Activated CD4-positive, alpha-beta memory T cell treated with anti-CD3 and anti-CD28 coated beads, Interleukin-2, amount 10 ng/mL, durations not matched to agents 7 days and 5 days (primary cell): Measurements from ENCODE around the gene NAA16. TPM values are rescaled to one million over a fixed set of nuclear protein-coding genes. Genes with fewer than 3 reads are reported as not detected.
"Not testable (repeated sequence)": the region's sequence is repeated elsewhere in the genome, so short reads cannot be mapped to it uniquely, and the experiment has no call there.

Experiments used
- CTCF ChIA-PET: fragments of 350-600 bp; sonication (Branson Sonifier 250); formaldehyde crosslinking; loops from one replicate; lab custom pipeline; 2021; ENCODE audit warnings: antibody characterized with exemption, inconsistent platforms; lab: Charles Lee
- POLR2A ChIA-PET: fragments of 350-600 bp; sonication (Branson Sonifier 250); formaldehyde crosslinking; loops from one replicate; lab custom pipeline; 2021; ENCODE audit warnings: antibody characterized with exemption; lab: Charles Lee
- DNase-seq: peaks from one replicate; pipeline ENCODE4 v3.0.0-alpha.2; 2020
- H3K27ac Mint-ChIP-seq: one replicate; pipeline ENCODE4 v1.8.0; 2021; ENCODE audit warnings: mild to moderate bottlenecking, mixed read lengths
- H3K27me3 Mint-ChIP-seq: one replicate; pipeline ENCODE4 v1.8.0; 2021; ENCODE audit warnings: mixed read lengths
- H3K36me3 Mint-ChIP-seq: one replicate; pipeline ENCODE4 v1.8.0; 2021; ENCODE audit warnings: low read depth, mixed read lengths
- H3K4me1 Mint-ChIP-seq: one replicate; pipeline ENCODE4 v1.8.0; 2021; ENCODE audit warnings: mixed read lengths
- H3K4me3 Mint-ChIP-seq: one replicate; pipeline ENCODE4 v1.8.0; 2021; ENCODE audit warnings: mild to moderate bottlenecking, mixed read lengths
- H3K9me3 Mint-ChIP-seq: one replicate; pipeline ENCODE4 v1.8.0; 2021; ENCODE audit warnings: mixed read lengths
- total RNA-seq, 2 experiments: library from RNA; stranded (reverse); gene quantifications; one replicate each; pipeline ENCODE4 v1.2.3, GENCODE V29; 2021

NAA16 gene
- total RNA-seq, 2 experiments from 2014 or later, result 28.1 to 28.8 TPM

DNA sequence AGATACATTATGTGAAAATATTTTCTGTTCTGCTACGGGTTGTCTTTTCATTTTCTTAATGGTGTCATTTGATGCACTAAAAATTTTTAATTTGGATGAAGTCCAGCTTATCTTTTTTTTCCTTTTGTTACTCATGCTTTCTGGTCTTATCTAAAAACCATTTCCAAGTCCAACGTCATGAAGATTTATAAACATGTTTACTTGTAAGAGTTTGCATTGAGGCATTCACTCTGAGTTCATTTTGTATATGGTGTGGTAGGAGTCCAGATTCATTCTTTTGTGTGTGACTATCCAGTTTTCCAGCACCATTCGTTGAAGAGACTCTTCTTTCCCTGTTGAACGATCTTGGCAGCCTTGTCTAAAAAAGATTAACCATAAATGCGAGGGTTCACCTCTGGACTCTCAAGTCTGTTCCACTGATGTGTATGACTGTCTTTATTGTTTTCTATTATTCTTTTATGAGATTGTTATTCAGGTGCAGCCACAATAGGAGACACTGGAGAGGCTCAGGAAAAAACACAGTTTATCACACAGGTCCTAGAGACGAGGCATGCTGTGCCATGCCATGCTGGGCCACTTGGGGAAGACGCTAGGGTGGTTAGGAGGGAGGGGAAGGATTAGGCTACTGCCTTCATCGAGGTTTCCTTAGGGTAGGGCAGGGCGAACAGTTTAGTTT, 35.0 kb downstream of the NAA16 start:
- Mint-ChIP-seq H3K27me3 (no peaks in the 10 kb centered on the region), H3K4me3 (no peak overlapping the region), H3K27ac (no peak overlapping the region), H3K9me3 (no peaks in the 10 kb centered on the region), H3K36me3 (peaks cover 67% of the 10 kb centered on the region), H3K4me1 (peaks cover 23% of the 10 kb centered on the region)
- no peak for DNase-seq
- POLR2A ChIA-PET, result no interaction called here
- CTCF ChIA-PET, result no interaction called here

DNA sequence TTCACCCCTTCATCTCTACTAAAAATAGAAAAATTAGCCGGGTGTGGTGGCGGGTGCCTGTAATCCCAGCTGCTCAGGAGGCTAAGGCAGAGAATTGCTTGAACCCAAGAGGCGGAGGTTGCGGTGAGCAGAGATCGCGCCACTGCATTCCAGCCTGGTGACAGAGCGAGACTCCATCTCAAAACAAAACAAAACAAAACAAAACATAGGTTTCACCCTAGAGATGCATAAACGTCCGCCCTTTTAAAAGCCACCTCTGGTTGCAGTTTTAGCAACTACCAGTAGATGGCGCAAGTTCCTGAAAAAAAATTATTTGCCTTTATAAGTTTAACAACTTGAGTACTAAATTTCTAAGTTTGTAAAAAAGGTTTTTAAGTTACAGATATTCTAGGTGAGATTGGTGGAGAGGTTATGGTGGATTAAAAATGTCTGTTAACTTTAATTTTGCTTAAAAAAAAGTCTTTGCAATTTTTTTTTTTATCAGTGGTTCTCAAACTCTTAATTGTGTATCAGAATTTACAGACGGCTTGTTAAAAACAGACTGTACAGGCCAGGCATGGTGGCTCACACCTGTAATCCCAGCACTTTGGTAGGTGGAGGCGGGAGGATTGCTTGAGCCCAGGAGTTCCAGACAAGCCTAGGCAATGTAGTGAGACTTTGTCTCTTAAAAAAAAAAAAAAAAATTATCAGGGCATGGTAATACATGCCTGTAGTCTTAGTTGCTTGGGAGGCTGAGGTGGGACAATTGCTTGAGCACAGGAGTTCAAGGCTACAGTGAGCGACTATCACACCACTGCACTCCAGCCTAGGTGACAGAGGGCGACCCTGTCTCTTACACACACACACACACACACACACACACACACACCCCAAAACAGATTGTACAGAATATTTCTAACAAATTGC, 42.1 kb downstream of the NAA16 start:
- no peak overlapping the region for H3K4me3 Mint-ChIP-seq
- no peaks in the 10 kb centered on the region for H3K9me3 Mint-ChIP-seq
- peaks cover 34% of the 10 kb centered on the region for H3K36me3 Mint-ChIP-seq
- peak overlapping the region; percentile 81 for H3K27ac Mint-ChIP-seq
- ChIA-PET CTCF (interaction anchor here (0.9 to 1.2 kb wide), 3 partner anchors 24 to 299 kb away, joined by 3 to 5 read pairs (median 3); no protein-coding TSS in a partner anchor), POLR2A (interaction anchor here (1.0 kb wide), 1 partner anchor 106 kb away, joined by 3 read pairs; no protein-coding TSS in a partner anchor)
- DNase-seq, result peak; percentile 67
- H3K27me3 Mint-ChIP-seq, result no peaks in the 10 kb centered on the region
- H3K4me1 Mint-ChIP-seq, result peaks cover 49% of the 10 kb centered on the region

DNA sequence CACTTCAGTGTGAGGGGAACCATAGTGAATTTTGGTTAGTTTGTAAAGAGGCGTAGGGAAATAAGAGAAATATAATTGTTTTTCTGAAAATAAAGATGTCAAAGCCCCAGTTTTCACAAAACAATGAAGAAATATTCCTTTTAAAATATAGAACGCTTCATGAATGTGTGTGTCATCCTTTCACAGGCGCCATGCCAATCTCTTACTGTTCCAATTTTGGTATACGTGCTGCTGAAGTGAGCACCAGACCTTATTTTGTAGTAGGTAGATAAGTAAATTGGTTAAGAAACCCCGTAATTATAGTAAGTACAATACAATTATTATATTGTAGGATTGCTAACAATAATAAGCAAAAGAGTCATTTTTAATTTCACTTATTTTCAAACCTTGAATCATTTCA, 43.3 kb downstream of the NAA16 start:
- peaks cover 50% of the 10 kb centered on the region for H3K4me1 Mint-ChIP-seq
- CTCF ChIA-PET, result interaction anchor here (0.7 kb wide), 1 partner anchor 136 kb away, joined by 3 read pairs; no protein-coding TSS in a partner anchor

DNA sequence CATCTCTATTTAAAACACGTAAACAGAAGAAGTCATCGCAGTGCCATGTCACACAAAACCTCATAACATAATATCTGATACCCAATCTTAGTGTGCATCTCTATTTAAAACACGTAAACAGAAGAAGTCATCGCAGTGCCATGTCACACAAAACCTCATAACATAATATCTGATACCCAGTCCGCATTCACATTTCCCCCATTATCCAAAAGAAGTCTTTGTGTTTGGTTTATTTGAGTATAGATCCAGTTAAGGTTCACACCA, 45.2 kb downstream of the NAA16 start:
- Mint-ChIP-seq H3K4me3 (peak overlapping the region; percentile 68), H3K27ac (peak overlapping the region; percentile 98), H3K4me1 (peaks cover 53% of the 10 kb centered on the region), H3K36me3 (peaks cover 49% of the 10 kb centered on the region)
- not testable (repeated sequence) for H3K27me3 Mint-ChIP-seq, H3K9me3 Mint-ChIP-seq, DNase-seq
- POLR2A ChIA-PET, result interaction anchor here (1.1 to 2.2 kb wide), 8 partner anchors 10 to 295 kb away, joined by 3 to 11 read pairs (median 6); partner anchors contain the start of genes RGCC and WBP4
- CTCF ChIA-PET, result interaction anchor here (0.6 to 0.9 kb wide), 3 partner anchors 12 to 297 kb away, joined by 3 to 4 read pairs (median 3); no protein-coding TSS in a partner anchor

More for the DNA sequence above, 43.3 kb downstream of the NAA16 start:
- Mint-ChIP-seq H3K27me3 (no peaks in the 10 kb centered on the region), H3K4me3 (no peak overlapping the region), H3K36me3 (peaks cover 36% of the 10 kb centered on the region), H3K27ac (no peak overlapping the region), H3K9me3 (no peaks in the 10 kb centered on the region)
- POLR2A ChIA-PET, result interaction anchor here (0.6 kb wide), 1 partner anchor 146 kb away, joined by 3 read pairs; no protein-coding TSS in a partner anchor
- DNase-seq, result no peak

DNA sequence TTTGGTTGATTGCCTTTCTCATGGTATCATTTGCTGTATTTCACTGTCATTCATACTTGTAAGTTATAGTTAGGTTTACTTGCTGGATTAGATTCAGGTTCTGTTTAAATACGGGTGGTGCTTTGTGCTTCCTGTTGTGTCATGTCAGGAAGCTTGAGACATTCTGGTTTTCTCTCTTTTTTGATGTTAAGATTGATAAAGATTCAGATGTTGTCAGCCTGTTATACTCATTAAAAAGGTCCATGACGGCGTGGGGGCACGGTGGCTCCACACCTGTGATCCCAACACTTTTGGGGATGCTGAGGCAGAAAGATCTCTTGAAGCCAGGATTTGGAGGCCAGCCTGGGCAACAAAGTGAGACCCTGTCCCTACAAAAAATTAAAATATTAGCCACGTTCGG, 45.7 kb downstream of the NAA16 start:
- POLR2A ChIA-PET, result interaction anchor here (0.5 to 2.2 kb wide), 14 partner anchors 10 to 359 kb away, joined by 3 to 11 read pairs (median 4); partner anchors contain the start of genes MTRF1, RGCC and WBP4
- Mint-ChIP-seq H3K27ac (peak overlapping the region; percentile 98), H3K27me3 (no peaks in the 10 kb centered on the region), H3K9me3 (no peaks in the 10 kb centered on the region), H3K4me1 (peaks cover 55% of the 10 kb centered on the region), H3K4me3 (peak overlapping the region; percentile 68), H3K36me3 (peaks cover 53% of the 10 kb centered on the region)
- peak; percentile 41 for DNase-seq
- CTCF ChIA-PET, result interaction anchor here (0.8 to 1.3 kb wide), 5 partner anchors 10 to 102 kb away, joined by 3 read pairs; no protein-coding TSS in a partner anchor

DNA sequence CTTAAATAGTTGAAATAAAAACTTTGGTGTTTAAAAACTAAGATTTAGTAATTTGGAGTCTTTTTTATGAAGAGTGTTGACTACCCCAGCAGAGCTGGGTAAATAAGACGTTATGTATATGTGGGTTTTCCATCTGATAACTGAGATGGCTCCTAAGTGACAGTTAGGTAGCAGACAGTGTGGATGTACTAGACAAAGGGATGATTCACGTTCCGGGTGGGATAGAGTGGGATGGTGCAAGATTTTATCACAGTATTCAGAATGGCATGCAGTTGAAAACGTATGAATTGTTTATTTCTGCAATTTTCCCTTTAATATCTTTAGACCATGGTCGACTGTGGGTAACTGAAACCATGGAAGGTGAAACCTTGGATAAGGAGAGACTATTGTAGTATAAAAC, 50.4 kb downstream of the NAA16 start:
- DNase-seq, result no peak
- H3K36me3 Mint-ChIP-seq, result peaks cover 71% of the 10 kb centered on the region
- peaks cover 22% of the 10 kb centered on the region for H3K4me1 Mint-ChIP-seq
- ChIA-PET POLR2A (no interaction called here), CTCF (interaction anchor here (1.0 kb wide), 1 partner anchor 291 kb away, joined by 3 read pairs; no protein-coding TSS in a partner anchor)
- H3K27ac Mint-ChIP-seq, result no peak overlapping the region
- H3K27me3 Mint-ChIP-seq, result no peaks in the 10 kb centered on the region
- H3K9me3 Mint-ChIP-seq, result no peaks in the 10 kb centered on the region
- no peak overlapping the region for H3K4me3 Mint-ChIP-seq

- Mint-ChIP-seq H3K27me3 (no peaks in the 10 kb centered on the region), H3K9me3 (no peaks in the 10 kb centered on the region), H3K4me3 (no peak overlapping the region), H3K27ac (no peak overlapping the region), H3K36me3 (peaks cover 73% of the 10 kb centered on the region), H3K4me1 (peaks cover 6% of the 10 kb centered on the region)
- CTCF ChIA-PET, result interaction anchor here (1.6 kb wide), 1 partner anchor 21 kb away, joined by 6 read pairs; no protein-coding TSS in a partner anchor
- POLR2A ChIA-PET, result no interaction called here
- no peak for DNase-seq
Observed at GRCh38 chr13:41364043-41364442, 53.0 kb downstream of the NAA16 start.

- DNase-seq, result no peak
- H3K36me3 Mint-ChIP-seq, result peaks cover 76% of the 10 kb centered on the region
- CTCF ChIA-PET, result no interaction called here
Observed at GRCh38 chr13:41365631-41366030, 54.6 kb downstream of the NAA16 start.

DNA sequence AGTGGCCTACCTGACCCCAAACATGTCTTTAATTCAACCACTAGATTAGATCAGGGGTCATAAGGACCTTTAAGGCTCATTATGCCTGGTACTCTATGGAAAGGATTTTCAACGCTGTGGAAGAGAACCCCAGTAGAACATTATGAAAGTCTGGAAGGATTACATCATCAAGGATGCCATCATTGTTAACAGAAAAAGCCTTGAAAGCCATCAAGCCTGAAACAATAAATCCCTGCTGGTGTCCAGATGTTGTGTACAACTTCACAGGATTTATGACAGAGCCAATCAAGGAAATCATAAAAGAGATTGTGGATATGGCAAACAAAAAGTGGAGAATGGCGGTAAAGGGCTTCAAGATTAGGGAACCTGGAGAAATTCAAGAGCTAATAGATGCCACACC, 59.7 kb downstream of the NAA16 start:
- no peaks in the 10 kb centered on the region for H3K9me3 Mint-ChIP-seq

More at GRCh38 chr13:41365631-41366030, 54.6 kb downstream of the NAA16 start:
- Mint-ChIP-seq H3K27me3 (no peaks in the 10 kb centered on the region), H3K27ac (no peak overlapping the region), H3K4me3 (no peak overlapping the region), H3K9me3 (no peaks in the 10 kb centered on the region), H3K4me1 (peaks cover 4% of the 10 kb centered on the region)
- POLR2A ChIA-PET, result no interaction called here

DNA sequence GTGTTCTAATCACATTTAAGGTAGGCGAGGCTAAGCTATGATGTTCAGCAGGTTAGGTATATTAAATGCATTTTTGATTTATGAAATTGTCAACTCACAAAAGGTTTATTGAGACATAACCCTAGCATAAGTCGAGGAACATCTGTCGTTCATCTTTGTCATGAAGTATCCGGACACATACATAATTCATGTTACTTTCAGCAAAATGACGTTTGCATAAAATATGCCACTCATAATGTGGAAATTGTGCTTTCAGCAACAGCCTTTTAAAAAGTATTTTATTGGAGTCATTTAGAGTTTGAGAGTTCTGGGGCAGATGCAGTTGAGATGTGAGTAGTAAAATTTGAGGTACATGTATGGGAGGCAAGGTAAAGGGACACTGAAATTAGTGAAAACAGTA, 66.4 kb downstream of the NAA16 start:
- Mint-ChIP-seq H3K36me3 (peaks cover 35% of the 10 kb centered on the region), H3K27ac (no peak overlapping the region), H3K4me3 (no peak overlapping the region), H3K4me1 (no peaks in the 10 kb centered on the region), H3K9me3 (no peaks in the 10 kb centered on the region), H3K27me3 (no peaks in the 10 kb centered on the region)
- POLR2A ChIA-PET, result no interaction called here
- CTCF ChIA-PET, result no interaction called here
- no peak for DNase-seq

More for the DNA sequence above, 59.7 kb downstream of the NAA16 start:
- Mint-ChIP-seq H3K4me1 (no peaks in the 10 kb centered on the region), H3K4me3 (no peak overlapping the region), H3K27me3 (no peaks in the 10 kb centered on the region), H3K36me3 (peaks cover 73% of the 10 kb centered on the region), H3K27ac (no peak overlapping the region)
- no peak for DNase-seq
- POLR2A ChIA-PET, result no interaction called here
- CTCF ChIA-PET, result no interaction called here

- DNase-seq, result no peak
- Mint-ChIP-seq H3K9me3 (no peaks in the 10 kb centered on the region), H3K27me3 (no peaks in the 10 kb centered on the region), H3K4me3 (no peak overlapping the region), H3K27ac (no peak overlapping the region), H3K4me1 (peaks cover 3% of the 10 kb centered on the region), H3K36me3 (peaks cover 3% of the 10 kb centered on the region)
- ChIA-PET POLR2A (no interaction called here), CTCF (no interaction called here)
Observed at GRCh38 chr13:41382431-41382830, 71.4 kb downstream of the NAA16 start.

DNA sequence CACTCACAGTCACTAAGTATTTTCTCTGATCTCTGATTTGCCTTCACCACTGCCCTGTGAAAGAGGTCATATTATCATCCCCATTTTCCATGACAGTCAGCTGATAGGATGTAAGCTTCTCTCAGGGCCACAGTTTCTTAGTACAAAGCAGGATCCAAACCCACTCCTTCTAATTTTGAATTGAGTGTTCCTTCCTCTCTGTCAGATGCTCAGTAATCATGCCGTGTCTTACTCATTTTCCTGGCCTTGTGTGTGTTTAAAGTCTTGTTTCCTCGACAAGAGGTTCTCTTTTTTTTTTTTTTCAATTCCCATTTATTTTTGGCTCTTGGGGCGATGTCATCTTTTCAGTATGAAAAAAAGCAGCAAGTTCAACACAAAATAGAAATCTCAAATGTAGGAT, 72.3 kb downstream of the NAA16 start:
- ChIA-PET CTCF (no interaction called here), POLR2A (no interaction called here)
- DNase-seq, result no peak
- no peak overlapping the region for H3K4me3 Mint-ChIP-seq
- no peak overlapping the region for H3K27ac Mint-ChIP-seq
- H3K27me3 Mint-ChIP-seq, result no peaks in the 10 kb centered on the region
- no peaks in the 10 kb centered on the region for H3K36me3 Mint-ChIP-seq
- H3K9me3 Mint-ChIP-seq, result no peaks in the 10 kb centered on the region
- H3K4me1 Mint-ChIP-seq, result peaks cover 3% of the 10 kb centered on the region
